Endothelial cell (in vitro differentiated cells): ENCODE results near the gene GNA14. TPM values are rescaled to one million over a fixed set of nuclear protein-coding genes. Genes with fewer than 3 reads are reported as not detected.

Experiments used
- DNase-seq: peaks from one replicate; pipeline ENCODE4 v3.0.0; 2021; ENCODE audit warnings: low spot score
- H3K27ac Mint-ChIP-seq: one replicate; pipeline ENCODE4 v1.8.0; 2021; ENCODE audit warnings: mixed read lengths, inconsistent platforms; ENCODE audit not compliant: unreplicated experiment
- H3K27me3 Mint-ChIP-seq: one replicate; pipeline ENCODE4 v1.8.0; 2021; ENCODE audit warnings: mild to moderate bottlenecking, moderate library complexity, mixed read lengths, inconsistent platforms; ENCODE audit not compliant: unreplicated experiment
- H3K36me3 Mint-ChIP-seq: one replicate; pipeline ENCODE4 v1.8.0; 2021; ENCODE audit warnings: mild to moderate bottlenecking, low read depth, mixed read lengths, inconsistent platforms; ENCODE audit not compliant: unreplicated experiment
- H3K4me1 Mint-ChIP-seq: one replicate; pipeline ENCODE4 v1.8.0; 2021; ENCODE audit warnings: mild to moderate bottlenecking, mixed read lengths, inconsistent platforms; ENCODE audit not compliant: unreplicated experiment
- H3K4me3 Mint-ChIP-seq: one replicate; pipeline ENCODE4 v1.8.0; 2021; ENCODE audit warnings: mild to moderate bottlenecking, mixed read lengths, inconsistent platforms; ENCODE audit not compliant: unreplicated experiment
- H3K9me3 Mint-ChIP-seq: one replicate; pipeline ENCODE4 v1.8.0; 2021; ENCODE audit warnings: mixed read lengths, inconsistent platforms; ENCODE audit not compliant: unreplicated experiment
- total RNA-seq: library from RNA; stranded (reverse); fragmentation: NEBNext Ultra II Directional; extraction: Animal tissue kit (Norgen Biotek cat#: 25700); gene quantifications from one replicate; pipeline ENCODE4 v1.2.1, GENCODE V29; 2021; ENCODE audit not compliant: unreplicated experiment
- TF ChIP-seq, protein P1 (sequence below): fragments of 200-600 bp; sonication (generic); IDR thresholded peaks from one replicate; pipeline ENCODE4 v1.5.0; 2021; ENCODE audit warnings: antibody characterized with exemption; ENCODE audit not compliant: unreplicated experiment

The GNA14 gene
- total RNA-seq, 1 donor from 2014 or later, result 10.6 TPM

DNA sequence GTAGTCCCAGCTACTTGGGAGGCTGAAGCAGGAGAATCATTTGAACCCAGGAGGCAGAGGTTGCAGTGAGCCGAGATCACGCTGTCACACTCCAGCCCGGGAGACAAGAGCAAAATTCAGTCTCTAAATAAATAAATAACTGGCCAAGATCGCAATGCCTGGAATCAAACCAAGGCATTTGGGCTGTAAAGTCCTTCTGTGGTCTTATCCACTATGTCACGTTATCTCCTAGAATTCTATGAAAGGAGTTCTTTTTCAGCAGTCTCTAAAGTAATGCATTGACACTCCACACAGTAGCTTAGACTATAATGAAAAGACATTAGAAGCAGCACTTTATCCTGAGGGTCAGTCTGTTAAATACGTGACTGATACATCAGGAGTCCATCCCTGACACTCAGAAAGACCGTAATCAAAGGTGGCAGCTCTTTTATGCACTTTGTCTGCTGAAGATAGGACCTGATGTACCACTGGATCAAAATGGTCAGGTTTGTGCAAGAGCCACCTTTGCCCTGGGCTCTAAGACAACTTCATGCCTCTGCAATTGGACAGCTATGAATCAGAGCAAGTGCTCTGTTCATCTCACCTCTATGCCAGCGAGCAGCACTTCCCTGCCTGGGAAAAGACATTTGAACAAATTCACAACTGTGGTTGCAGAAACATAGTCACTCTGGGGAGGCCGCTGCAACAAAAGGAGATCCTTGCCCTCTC is 31.7 kb upstream of the GNA14 start:
- Mint-ChIP-seq H3K9me3 (peaks cover 5% of the 10 kb centered on the region), H3K27ac (no peak overlapping the region), H3K36me3 (no peaks in the 10 kb centered on the region), H3K4me3 (no peak overlapping the region), H3K27me3 (no peaks in the 10 kb centered on the region), H3K4me1 (no peaks in the 10 kb centered on the region)
- TF ChIP-seq, protein P1, sequence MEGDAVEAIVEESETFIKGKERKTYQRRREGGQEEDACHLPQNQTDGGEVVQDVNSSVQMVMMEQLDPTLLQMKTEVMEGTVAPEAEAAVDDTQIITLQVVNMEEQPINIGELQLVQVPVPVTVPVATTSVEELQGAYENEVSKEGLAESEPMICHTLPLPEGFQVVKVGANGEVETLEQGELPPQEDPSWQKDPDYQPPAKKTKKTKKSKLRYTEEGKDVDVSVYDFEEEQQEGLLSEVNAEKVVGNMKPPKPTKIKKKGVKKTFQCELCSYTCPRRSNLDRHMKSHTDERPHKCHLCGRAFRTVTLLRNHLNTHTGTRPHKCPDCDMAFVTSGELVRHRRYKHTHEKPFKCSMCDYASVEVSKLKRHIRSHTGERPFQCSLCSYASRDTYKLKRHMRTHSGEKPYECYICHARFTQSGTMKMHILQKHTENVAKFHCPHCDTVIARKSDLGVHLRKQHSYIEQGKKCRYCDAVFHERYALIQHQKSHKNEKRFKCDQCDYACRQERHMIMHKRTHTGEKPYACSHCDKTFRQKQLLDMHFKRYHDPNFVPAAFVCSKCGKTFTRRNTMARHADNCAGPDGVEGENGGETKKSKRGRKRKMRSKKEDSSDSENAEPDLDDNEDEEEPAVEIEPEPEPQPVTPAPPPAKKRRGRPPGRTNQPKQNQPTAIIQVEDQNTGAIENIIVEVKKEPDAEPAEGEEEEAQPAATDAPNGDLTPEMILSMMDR, result no peak
- DNase-seq, result no peak

DNA sequence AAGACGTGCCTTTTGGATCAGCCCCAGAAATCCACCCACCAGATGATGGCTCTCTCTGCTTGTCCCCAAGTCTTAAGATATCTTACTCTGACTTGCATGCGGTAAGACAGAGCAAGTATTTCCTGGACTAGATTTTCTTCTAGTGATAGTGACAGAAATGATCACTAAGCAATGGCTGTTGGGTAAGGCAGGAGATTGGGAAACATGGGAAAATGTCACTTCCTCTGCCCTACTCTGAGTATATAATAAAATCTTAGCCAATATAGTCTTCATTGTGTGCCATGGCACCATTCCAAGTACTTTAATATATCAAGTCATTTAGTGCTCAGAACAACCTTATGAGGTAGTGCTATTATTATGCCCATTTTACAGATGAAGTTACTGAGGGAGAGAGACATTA is 31.0 kb upstream of the GNA14 start:
- H3K36me3 Mint-ChIP-seq, result no peaks in the 10 kb centered on the region
- no peaks in the 10 kb centered on the region for H3K27me3 Mint-ChIP-seq
- peaks cover 5% of the 10 kb centered on the region for H3K9me3 Mint-ChIP-seq
- no peaks in the 10 kb centered on the region for H3K4me1 Mint-ChIP-seq
- no peak overlapping the region for H3K4me3 Mint-ChIP-seq
- no peak for DNase-seq
- H3K27ac Mint-ChIP-seq, result no peak overlapping the region
- TF ChIP-seq, protein P1, result no peak

DNA sequence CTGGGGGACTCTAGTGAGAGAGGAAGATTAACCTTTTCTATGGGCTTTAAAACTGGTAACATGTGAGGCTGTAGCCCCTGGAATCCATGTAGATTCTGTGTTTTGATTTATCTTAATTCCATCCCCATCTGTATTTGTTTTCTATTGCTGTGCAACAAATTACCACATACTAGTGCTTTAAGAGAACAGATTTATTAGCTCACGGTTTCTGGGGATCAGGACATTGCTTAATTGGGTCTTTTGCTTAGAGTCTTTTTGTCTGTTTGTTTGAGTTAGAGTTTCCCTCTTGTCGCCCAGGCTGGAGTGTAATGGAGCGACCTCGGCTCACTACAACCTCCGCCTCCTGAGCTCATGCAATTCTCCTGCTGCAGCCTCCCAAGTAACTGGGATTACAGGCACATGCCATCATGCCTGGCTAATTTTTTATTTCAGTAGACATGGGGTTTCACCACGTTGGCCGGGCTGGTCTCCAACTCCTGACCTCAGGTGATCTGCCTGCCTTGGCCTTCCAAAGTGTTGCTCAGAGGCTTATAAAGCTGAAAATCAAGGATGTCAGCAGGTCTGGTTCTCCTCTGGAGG is 29.9 kb upstream of the GNA14 start:
- H3K9me3 Mint-ChIP-seq, result no peaks in the 10 kb centered on the region
- no peaks in the 10 kb centered on the region for H3K27me3 Mint-ChIP-seq
- no peak overlapping the region for H3K27ac Mint-ChIP-seq
- no peaks in the 10 kb centered on the region for H3K4me1 Mint-ChIP-seq
- DNase-seq, result no peak
- H3K36me3 Mint-ChIP-seq, result no peaks in the 10 kb centered on the region
- TF ChIP-seq, protein P1, result no peak
- H3K4me3 Mint-ChIP-seq, result no peak overlapping the region

DNA sequence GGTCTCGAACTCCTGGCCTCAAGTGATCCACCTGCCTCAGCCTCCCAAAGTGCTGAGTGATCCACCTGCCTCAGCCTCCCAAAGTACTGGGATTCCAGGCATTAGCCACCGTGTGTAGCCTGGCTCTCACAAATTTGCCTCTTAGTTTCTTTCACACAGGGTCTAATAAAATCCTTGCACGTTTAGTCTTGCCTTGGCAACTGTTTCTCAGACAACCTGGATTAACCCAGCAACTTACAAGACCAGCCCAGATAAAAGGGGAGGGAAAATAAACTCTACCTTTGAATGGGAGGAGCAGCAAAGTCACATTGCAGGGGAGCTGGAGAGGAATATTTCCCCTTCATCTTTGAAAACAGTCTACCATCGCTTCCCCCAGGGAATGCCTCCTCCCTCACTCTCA is 29.3 kb upstream of the GNA14 start:
- H3K27ac Mint-ChIP-seq, result no peak overlapping the region
- TF ChIP-seq, protein P1, result no peak
- no peak for DNase-seq
- H3K9me3 Mint-ChIP-seq, result no peaks in the 10 kb centered on the region
- H3K4me1 Mint-ChIP-seq, result no peaks in the 10 kb centered on the region
- no peaks in the 10 kb centered on the region for H3K36me3 Mint-ChIP-seq
- H3K27me3 Mint-ChIP-seq, result peaks cover 2% of the 10 kb centered on the region
- H3K4me3 Mint-ChIP-seq, result no peak overlapping the region
